ENCODE results near the gene ETNK2.

Gene ETNK2

GRCh38 chr1:204087181-204087892 lies 64.5 kb downstream of the ETNK2 start:
- DNase-seq (ENCODE audit: extremely low read depth in 1 of 2, low read depth in 1 of 2): no peak

- DNase-seq (ENCODE audit: extremely low read depth in 1 of 2, low read depth in 1 of 2): no peak
Measured at GRCh38 chr1:204085876-204086275, 66.0 kb downstream of the ETNK2 start.

GRCh38 chr1:204084247-204084772 lies 67.5 kb downstream of the ETNK2 start:
- DNase-seq (ENCODE audit: extremely low read depth in 1 of 2, low read depth in 1 of 2): no peak

- DNase-seq (ENCODE audit: extremely low read depth in 1 of 2, low read depth in 1 of 2): no peak
Measured at GRCh38 chr1:204083491-204083890, 68.4 kb downstream of the ETNK2 start.

GRCh38 chr1:204081791-204082513 lies 69.9 kb downstream of the ETNK2 start:
- no peak for DNase-seq (ENCODE audit: extremely low read depth in 1 of 2, low read depth in 1 of 2)

- DNase-seq (ENCODE audit: extremely low read depth in 1 of 2, low read depth in 1 of 2): no peak
Measured at GRCh38 chr1:204081164-204081790, 70.6 kb downstream of the ETNK2 start.
